Stomach (tissue), 9 donors: Measurements from ENCODE around the gene ALK. TPM values are rescaled to one million over a fixed set of nuclear protein-coding genes. Genes with fewer than 3 reads are reported as not detected.

Source experiments
- DNase-seq, 2 donors: peaks; one replicate each; pipeline versions ENCODE4 v3.0.0 to v3.0.0-alpha.2; 2013 to 2019
- H3K27ac ChIP-seq, 5 donors: fragments of 200-600 bp in 4 of 5; sonication (generic) in 4 of 5; one replicate each; pipeline ENCODE4 v1.5.1; 2013 to 2019; ENCODE audit warnings: mild to moderate bottlenecking in 1 of 5, moderate library complexity in 1 of 5
- H3K27me3 ChIP-seq, 3 donors: fragments of 200-600 bp; sonication (generic); one replicate each; pipeline ENCODE4 v1.5.1; 2017 to 2019; ENCODE audit warnings: mixed run types in 1 of 3
- H3K36me3 ChIP-seq, 4 donors: fragments of 200-600 bp; sonication (generic); 1 replicate in 3 of 4; 2 replicates in 1 of 4; pipeline ENCODE4 v1.5.1; 2016 to 2019
- H3K4me1 ChIP-seq, 4 donors: fragments of 200-600 bp; sonication (generic); one replicate each; pipeline ENCODE4 v1.5.1; 2016 to 2019
- H3K4me3 ChIP-seq, 4 donors: fragments of 200-600 bp; sonication (generic) in 3 of 4; one replicate each; pipeline ENCODE4 v1.5.1; 2016 to 2019; ENCODE audit warnings: mild to moderate bottlenecking in 1 of 4
- H3K9me3 ChIP-seq, 4 donors: fragments of 200-600 bp; sonication (generic); one replicate each; pipeline ENCODE4 v1.5.1; 2016 to 2019
- EP300 ChIP-seq: sonication (generic); formaldehyde crosslinking; IDR thresholded peaks from one replicate; pipeline ENCODE4 v1.6.1; 2017; ENCODE audit warnings: antibody characterized with exemption
- POLR2A ChIP-seq, 4 donors: fragments of 450-650 bp; IDR thresholded peaks; one replicate each; pipeline ENCODE4 v1.6.1; 2016; ENCODE audit warnings: antibody characterized with exemption in 4 of 4, control low read depth in 2 of 4, mild to moderate bottlenecking in 1 of 4, moderate library complexity in 1 of 4
- POLR2AphosphoS5 ChIP-seq, 3 donors: sonication (generic); formaldehyde crosslinking; IDR thresholded peaks; one replicate each; pipeline ENCODE4 v1.6.1; 2016; ENCODE audit warnings: antibody characterized with exemption in 3 of 3
- WGBS, 5 donors: extraction: QIAGEN DNeasy Blood & Tissue Kit in 3 of 5; methylation state at CpG; one replicate each; pipeline versions ENCODE4 v1.1.5 to v1.1.7; 2013 to 2018; 5-methylcytosine and 5-hydroxymethylcytosine counted together
- intact Hi-C: fragments of 100-400 bp; cut with DNase I; formaldehyde crosslinking; loops from one replicate; pipeline ENCODE4 v1.15.1; 2023; ENCODE audit warnings: low total_unique reads
- polyA plus RNA-seq, 3 donors: library from polyadenylated mRNA; stranded (reverse); fragments of 200-250 nt; gene quantifications; one replicate each; pipeline ENCODE4 v1.2.3, GENCODE V29; 2013
- total RNA-seq, 5 donors: library from RNA; depleted of rRNA; stranded (reverse); fragments of >200 nt; gene quantifications; one replicate each; pipeline versions ENCODE4 v1.1.0 to v1.2.3, GENCODE V29; 2014 to 2016
- TF ChIP-seq, protein P1 (sequence below), 7 experiments: fragments of 450-650 bp in 4 of 7; fragments of 200-600 bp in 3 of 7; sonication (generic) in 3 of 7; IDR thresholded peaks; one replicate each; pipeline ENCODE4 v1.5.1; 2016 to 2019; ENCODE audit warnings: antibody characterized with exemption in 7 of 7, control low read depth in 2 of 7, mild to moderate bottlenecking in 1 of 7
- donor health status: healthy with polysubstance abuse.
- donor health status: Bipolar disorder and iron deficiency.
- donor health status: healthy.

ALK gene
- total and polyA plus RNA-seq, 8 donors = 0.13 to 0.92 TPM; not detected in 6

DNA sequence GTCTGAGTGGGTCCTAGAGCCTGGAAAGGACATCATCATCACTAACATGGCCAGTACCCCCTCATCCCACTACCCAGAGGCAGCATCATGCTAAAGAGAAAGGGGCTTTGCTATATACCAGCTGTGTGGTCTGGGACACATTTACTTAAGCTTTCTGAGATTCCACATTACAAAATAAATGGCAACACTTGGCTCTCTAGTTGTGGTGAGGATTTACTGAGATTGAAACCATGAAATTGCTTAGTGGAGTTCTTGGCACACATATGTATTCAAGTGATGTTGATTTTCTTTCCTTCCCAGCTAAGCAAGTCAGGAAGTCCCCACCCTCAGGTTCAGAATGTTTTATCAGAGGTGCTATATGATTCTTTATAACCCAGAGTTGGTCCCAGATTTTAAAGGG is 444.2 kb downstream of the ALK start:
- Histone ChIP-seq H3K9me3 (peaks cover 0 to 3% (median under 1%) of the 10 kb centered on the region in 4 donors), H3K4me1 (no peaks in the 10 kb centered on the region), H3K36me3 (no peaks in the 10 kb centered on the region), H3K4me3 (no peak overlapping the region), H3K27ac (no peak overlapping the region), H3K27me3 (no peaks in the 10 kb centered on the region)
- DNase-seq = no peak
- intact Hi-C loops = no loop called here
- TF ChIP-seq POLR2A (IDR thresholded peaks at IDR 0.05) = no peak
- no peak for TF ChIP-seq POLR2AphosphoS5 (IDR thresholded peaks at IDR 0.05)
- TF ChIP-seq, protein P1, sequence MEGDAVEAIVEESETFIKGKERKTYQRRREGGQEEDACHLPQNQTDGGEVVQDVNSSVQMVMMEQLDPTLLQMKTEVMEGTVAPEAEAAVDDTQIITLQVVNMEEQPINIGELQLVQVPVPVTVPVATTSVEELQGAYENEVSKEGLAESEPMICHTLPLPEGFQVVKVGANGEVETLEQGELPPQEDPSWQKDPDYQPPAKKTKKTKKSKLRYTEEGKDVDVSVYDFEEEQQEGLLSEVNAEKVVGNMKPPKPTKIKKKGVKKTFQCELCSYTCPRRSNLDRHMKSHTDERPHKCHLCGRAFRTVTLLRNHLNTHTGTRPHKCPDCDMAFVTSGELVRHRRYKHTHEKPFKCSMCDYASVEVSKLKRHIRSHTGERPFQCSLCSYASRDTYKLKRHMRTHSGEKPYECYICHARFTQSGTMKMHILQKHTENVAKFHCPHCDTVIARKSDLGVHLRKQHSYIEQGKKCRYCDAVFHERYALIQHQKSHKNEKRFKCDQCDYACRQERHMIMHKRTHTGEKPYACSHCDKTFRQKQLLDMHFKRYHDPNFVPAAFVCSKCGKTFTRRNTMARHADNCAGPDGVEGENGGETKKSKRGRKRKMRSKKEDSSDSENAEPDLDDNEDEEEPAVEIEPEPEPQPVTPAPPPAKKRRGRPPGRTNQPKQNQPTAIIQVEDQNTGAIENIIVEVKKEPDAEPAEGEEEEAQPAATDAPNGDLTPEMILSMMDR (IDR thresholded peaks at IDR 0.05) = no peak
- TF ChIP-seq EP300 = no peak

DNA sequence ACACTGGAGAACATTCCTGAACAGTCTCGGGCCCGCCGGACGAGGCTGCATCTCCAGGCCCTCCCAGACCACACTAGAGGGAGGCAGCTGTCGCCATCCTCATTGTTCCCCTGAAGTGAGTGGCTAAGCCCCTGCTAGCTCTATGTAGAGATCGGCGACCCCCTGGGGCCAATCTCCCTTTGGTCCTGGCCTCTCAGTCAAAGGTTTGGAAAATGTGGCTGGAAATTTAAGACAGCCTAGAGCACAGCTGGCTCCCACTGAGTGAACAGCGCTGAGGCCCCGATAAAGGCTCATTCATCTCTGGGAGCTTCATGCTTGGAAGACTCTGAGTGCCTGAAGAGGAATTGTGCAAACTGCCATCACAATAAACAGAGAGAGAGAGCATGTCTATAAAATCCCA is 445.9 kb downstream of the ALK start:
- no peak for DNase-seq
- no peak for TF ChIP-seq POLR2A (IDR thresholded peaks at IDR 0.05)
- no peak for TF ChIP-seq EP300
- TF ChIP-seq POLR2AphosphoS5 (IDR thresholded peaks at IDR 0.05) = no peak
- TF ChIP-seq, protein P1 (IDR thresholded peaks at IDR 0.05) = no peak
- Histone ChIP-seq H3K9me3 (peaks cover 0 to 11% (median 5%) of the 10 kb centered on the region in 4 donors), H3K4me3 (no peak overlapping the region), H3K27me3 (no peaks in the 10 kb centered on the region), H3K4me1 (no peaks in the 10 kb centered on the region), H3K27ac (no peak overlapping the region), H3K36me3 (no peaks in the 10 kb centered on the region)
- WGBS, 5 donors = 87 to 97% (median 91%) methylated on average over 9 of the region's 9 CpGs
- intact Hi-C loops = no loop called here

DNA sequence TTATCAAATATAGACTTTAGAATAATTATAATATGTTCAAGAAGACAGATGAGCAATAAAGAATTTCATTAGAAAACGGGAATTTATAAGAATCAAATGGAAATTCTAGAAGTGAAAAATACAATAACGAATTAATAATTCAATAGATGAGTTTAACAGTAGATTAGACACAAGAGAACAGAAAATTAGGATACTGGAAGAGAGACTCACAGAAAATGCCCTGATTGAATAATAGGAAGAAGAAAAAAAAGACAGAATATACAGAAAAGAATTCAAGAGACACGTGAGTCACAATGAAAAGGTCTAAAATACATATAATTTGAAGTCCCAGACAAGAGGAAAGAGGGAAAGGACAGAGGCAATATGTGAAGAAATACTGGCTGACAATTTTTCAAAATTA is 451.4 kb downstream of the ALK start:
- Histone ChIP-seq H3K27me3 (no peaks in the 10 kb centered on the region), H3K36me3 (no peaks in the 10 kb centered on the region), H3K4me1 (no peaks in the 10 kb centered on the region), H3K4me3 (no peak overlapping the region), H3K9me3 (peaks cover 0 to 26% (median 9%) of the 10 kb centered on the region in 4 donors), H3K27ac (no peak overlapping the region)
- 40 to 57% (median 53%) methylated on average over 3 of the region's 3 CpGs for WGBS, 5 donors
- no peak for DNase-seq
- intact Hi-C loops = no loop called here
- TF ChIP-seq POLR2AphosphoS5 (IDR thresholded peaks at IDR 0.05) (no peak), POLR2A (IDR thresholded peaks at IDR 0.05) (no peak), EP300 (no peak)
- TF ChIP-seq, protein P1 (IDR thresholded peaks at IDR 0.05) = no peak

DNA sequence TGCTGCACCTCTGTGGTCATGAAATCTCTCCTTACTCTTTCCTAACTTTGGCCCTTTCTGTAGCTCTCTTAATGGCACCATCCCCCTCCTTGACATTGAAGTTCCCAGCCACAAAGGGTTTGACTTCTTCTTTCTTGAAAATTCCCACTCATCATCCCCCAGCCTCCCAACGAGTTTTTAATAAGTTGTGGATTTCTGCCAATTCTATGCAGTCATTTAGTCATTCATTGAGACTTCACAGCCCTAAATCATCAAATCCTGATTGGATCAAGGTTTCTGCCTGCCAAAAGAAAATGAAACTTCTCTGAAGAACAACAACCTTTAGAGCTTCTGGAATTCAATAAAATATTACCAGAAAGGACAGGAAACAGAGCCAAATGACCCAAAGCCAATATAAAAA is 451.9 kb downstream of the ALK start:
- whole genome bisulfite sequencing, 5 donors = 26 to 55% (median 35%) methylated on average over 1 of the region's 1 CpG
- peaks cover 0 to 26% (median 9%) of the 10 kb centered on the region in 4 donors for H3K9me3 ChIP-seq
- H3K36me3 ChIP-seq = no peaks in the 10 kb centered on the region
- DNase-seq = no peak
- no peak overlapping the region for H3K4me3 ChIP-seq
- no peak for TF ChIP-seq POLR2A (IDR thresholded peaks at IDR 0.05)
- TF ChIP-seq POLR2AphosphoS5 (IDR thresholded peaks at IDR 0.05) = no peak
- TF ChIP-seq, protein P1 (IDR thresholded peaks at IDR 0.05) = no peak
- TF ChIP-seq EP300 = no peak
- H3K27ac ChIP-seq = no peak overlapping the region
- H3K4me1 ChIP-seq = no peaks in the 10 kb centered on the region
- no peaks in the 10 kb centered on the region for H3K27me3 ChIP-seq
- intact Hi-C loops = no loop called here
